Measurements from ENCODE around the gene ANXA10. TPM values are rescaled to one million over a fixed set of nuclear protein-coding genes. Genes with fewer than 3 reads are reported as not detected.

ANXA10 gene
- total RNA-seq, 1 experiment from 2014 or later = not detected

GRCh38 chr4:168153596-168154440 is 61.5 kb downstream of the ANXA10 start:
- BruUV-seq (replicated peaks) = no TSS peak
- H3K4me3 Mint-ChIP-seq (ENCODE audit: unreplicated experiment) = no peak overlapping the region

GRCh38 chr4:168154546-168155277 is 62.4 kb downstream of the ANXA10 start:
- ChIA-PET CTCF (interaction anchor here (0.6 to 2.5 kb wide), 35 partner anchors 10 to 1710 kb away, joined by 3 to 23 read pairs (median 4); no protein-coding TSS in a partner anchor), POLR2A (interaction anchor here (0.6 kb wide), 1 partner anchor 334 kb away, joined by 3 read pairs; no protein-coding TSS in a partner anchor)
- H3K27ac Mint-ChIP-seq (ENCODE audit: low read depth, unreplicated experiment) = no peak overlapping the region
- no peak for DNase-seq (ENCODE audit: unreplicated experiment)
- intact Hi-C loops (cut with micrococcal nuclease) = loop anchor here (1.0 to 10.0 kb wide), 7 partner anchors 77 to 1987 kb away; no protein-coding TSS in a partner anchor
- H3K4me3 Mint-ChIP-seq (ENCODE audit: unreplicated experiment) = no peak overlapping the region
- no peaks in the 10 kb centered on the region for H3K4me1 Mint-ChIP-seq (ENCODE audit: insufficient read depth, unreplicated experiment)
- TF ChIP-seq, protein P1, sequence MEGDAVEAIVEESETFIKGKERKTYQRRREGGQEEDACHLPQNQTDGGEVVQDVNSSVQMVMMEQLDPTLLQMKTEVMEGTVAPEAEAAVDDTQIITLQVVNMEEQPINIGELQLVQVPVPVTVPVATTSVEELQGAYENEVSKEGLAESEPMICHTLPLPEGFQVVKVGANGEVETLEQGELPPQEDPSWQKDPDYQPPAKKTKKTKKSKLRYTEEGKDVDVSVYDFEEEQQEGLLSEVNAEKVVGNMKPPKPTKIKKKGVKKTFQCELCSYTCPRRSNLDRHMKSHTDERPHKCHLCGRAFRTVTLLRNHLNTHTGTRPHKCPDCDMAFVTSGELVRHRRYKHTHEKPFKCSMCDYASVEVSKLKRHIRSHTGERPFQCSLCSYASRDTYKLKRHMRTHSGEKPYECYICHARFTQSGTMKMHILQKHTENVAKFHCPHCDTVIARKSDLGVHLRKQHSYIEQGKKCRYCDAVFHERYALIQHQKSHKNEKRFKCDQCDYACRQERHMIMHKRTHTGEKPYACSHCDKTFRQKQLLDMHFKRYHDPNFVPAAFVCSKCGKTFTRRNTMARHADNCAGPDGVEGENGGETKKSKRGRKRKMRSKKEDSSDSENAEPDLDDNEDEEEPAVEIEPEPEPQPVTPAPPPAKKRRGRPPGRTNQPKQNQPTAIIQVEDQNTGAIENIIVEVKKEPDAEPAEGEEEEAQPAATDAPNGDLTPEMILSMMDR (IDR thresholded peaks at IDR 0.05; ENCODE audit: unreplicated experiment) = no peak
- H3K9me3 Mint-ChIP-seq (ENCODE audit: unreplicated experiment) = no peaks in the 10 kb centered on the region
- H3K27me3 Mint-ChIP-seq (ENCODE audit: insufficient read depth, unreplicated experiment) = no peaks in the 10 kb centered on the region
- H3K36me3 Mint-ChIP-seq (ENCODE audit: insufficient read depth, unreplicated experiment) = no peaks in the 10 kb centered on the region
- BruUV-seq (replicated peaks) = no TSS peak

More at GRCh38 chr4:168153596-168154440, 61.5 kb downstream of the ANXA10 start:
- TF ChIP-seq, protein P1 (IDR thresholded peaks at IDR 0.05; ENCODE audit: unreplicated experiment) = peak; percentile 65
- CTCF ChIA-PET = interaction anchor here (0.6 to 2.5 kb wide), 58 partner anchors 9 to 1709 kb away, joined by 3 to 23 read pairs (median 4); no protein-coding TSS in a partner anchor
- no peaks in the 10 kb centered on the region for H3K36me3 Mint-ChIP-seq (ENCODE audit: insufficient read depth, unreplicated experiment)
- H3K4me1 Mint-ChIP-seq (ENCODE audit: insufficient read depth, unreplicated experiment) = no peaks in the 10 kb centered on the region
- H3K27ac Mint-ChIP-seq (ENCODE audit: low read depth, unreplicated experiment) = no peak overlapping the region
- H3K27me3 Mint-ChIP-seq (ENCODE audit: insufficient read depth, unreplicated experiment) = no peaks in the 10 kb centered on the region
- peak; percentile 71 for DNase-seq (ENCODE audit: unreplicated experiment)
- H3K9me3 Mint-ChIP-seq (ENCODE audit: unreplicated experiment) = no peaks in the 10 kb centered on the region
- intact Hi-C loops (cut with micrococcal nuclease) = loop anchor here (1.0 to 10.0 kb wide), 7 partner anchors 77 to 1987 kb away; no protein-coding TSS in a partner anchor
- POLR2A ChIA-PET = interaction anchor here (0.6 to 1.2 kb wide), 3 partner anchors 56 to 335 kb away, joined by 3 to 4 read pairs (median 3); no protein-coding TSS in a partner anchor

GRCh38 chr4:168162604-168163003 is 70.3 kb downstream of the ANXA10 start:
- no peak for DNase-seq (ENCODE audit: unreplicated experiment)
- no peak overlapping the region for H3K4me3 Mint-ChIP-seq (ENCODE audit: unreplicated experiment)
- H3K36me3 Mint-ChIP-seq (ENCODE audit: insufficient read depth, unreplicated experiment) = no peaks in the 10 kb centered on the region
- ChIA-PET POLR2A (no interaction called here), CTCF (interaction anchor here (0.7 kb wide), 1 partner anchor 1151 kb away, joined by 3 read pairs; no protein-coding TSS in a partner anchor)
- no peaks in the 10 kb centered on the region for H3K4me1 Mint-ChIP-seq (ENCODE audit: insufficient read depth, unreplicated experiment)
- H3K27me3 Mint-ChIP-seq (ENCODE audit: insufficient read depth, unreplicated experiment) = no peaks in the 10 kb centered on the region
- H3K27ac Mint-ChIP-seq (ENCODE audit: low read depth, unreplicated experiment) = no peak overlapping the region
- TF ChIP-seq, protein P1 (IDR thresholded peaks at IDR 0.05; ENCODE audit: unreplicated experiment) = no peak
- intact Hi-C loops (cut with micrococcal nuclease) = no loop called here
- no TSS peak for BruUV-seq (replicated peaks)
- no peaks in the 10 kb centered on the region for H3K9me3 Mint-ChIP-seq (ENCODE audit: unreplicated experiment)

DNA sequence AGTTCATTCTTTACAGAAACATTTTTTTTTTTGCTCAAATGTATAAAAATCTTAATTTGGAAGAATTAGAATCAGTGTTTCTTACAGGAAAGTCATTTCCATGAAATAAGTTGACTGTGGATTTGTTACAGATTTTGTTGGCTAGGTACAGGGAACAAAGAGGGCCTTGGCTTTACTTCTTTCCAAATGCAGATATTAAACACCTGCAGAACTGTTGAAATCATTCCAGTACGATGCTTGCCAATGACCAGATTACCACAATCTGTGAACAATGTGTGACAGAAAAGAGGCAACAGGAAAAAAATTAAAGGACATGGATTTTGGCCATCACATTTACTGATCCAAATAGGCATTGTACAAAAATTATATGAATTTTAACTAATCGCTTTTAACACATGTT is 70.8 kb downstream of the ANXA10 start:
- intact Hi-C loops (cut with micrococcal nuclease) = no loop called here
- no peak overlapping the region for H3K27ac Mint-ChIP-seq (ENCODE audit: low read depth, unreplicated experiment)
- no peaks in the 10 kb centered on the region for H3K36me3 Mint-ChIP-seq (ENCODE audit: insufficient read depth, unreplicated experiment)
- no peaks in the 10 kb centered on the region for H3K27me3 Mint-ChIP-seq (ENCODE audit: insufficient read depth, unreplicated experiment)
- CTCF ChIA-PET = no interaction called here
- H3K4me1 Mint-ChIP-seq (ENCODE audit: insufficient read depth, unreplicated experiment) = no peaks in the 10 kb centered on the region
- H3K9me3 Mint-ChIP-seq (ENCODE audit: unreplicated experiment) = no peaks in the 10 kb centered on the region
- TF ChIP-seq, protein P1 (IDR thresholded peaks at IDR 0.05; ENCODE audit: unreplicated experiment) = no peak
- H3K4me3 Mint-ChIP-seq (ENCODE audit: unreplicated experiment) = no peak overlapping the region
- no peak for DNase-seq (ENCODE audit: unreplicated experiment)
- BruUV-seq (replicated peaks) = no TSS peak
- POLR2A ChIA-PET = no interaction called here

Measured in MCF 10A (cell line).